GM12878 (cell line): ENCODE data around the gene TBX10. TPM values are rescaled to one million over a fixed set of nuclear protein-coding genes. Genes with fewer than 3 reads are reported as not detected.

Experiments used
- ATAC-seq: fragments of 200-7000 bp; cut with Tn5 transposase; 3 replicates; pipeline ENCODE4 v1.9.1; 2020; ENCODE audit warnings: mild to moderate bottlenecking, moderate library complexity
- BruUV-seq: library from RNA; stranded (reverse); fragments of 400-500 nt; replicated peaks from 2 replicates; lab custom pipeline; 2021; lab: Mats Ljungman, UMichigan
- CTCF ChIA-PET: fragments of 300-600 bp; sonication (Branson Sonifier 250); formaldehyde crosslinking; extraction: SDS; loops from one replicate; lab custom pipeline; 2021; ENCODE audit warnings: inconsistent platforms; lab: Yijun Ruan, JAX
- POLR2A ChIA-PET: fragments of 350-600 bp; formaldehyde crosslinking; extraction: SDS; loops from one replicate; lab custom pipeline; 2021; ENCODE audit warnings: inconsistent platforms; lab: Charles Lee
- RAD21 ChIA-PET: fragments of 300-600 bp; sonication (Branson Sonifier 250); formaldehyde crosslinking; loops from one replicate; lab custom pipeline; 2023; ENCODE audit warnings: antibody characterized with exemption; ENCODE audit not compliant: unreplicated experiment; lab: Charles Lee
- SMC1A ChIA-PET: fragments of 300-600 bp; sonication (Branson Sonifier 250); formaldehyde crosslinking; loops from one replicate; lab custom pipeline; 2023; ENCODE audit not compliant: unreplicated experiment, uncharacterized antibody; lab: Charles Lee
- DNase-seq: peaks from one replicate; pipeline ENCODE4 v3.0.0-alpha.2; 2011; ENCODE audit warnings: low read depth, low spot score
- FAIRE-seq: peaks from 3 replicates; lab custom pipeline; 2011; peaks lifted over from hg19 to GRCh38; lab: Jason Lieb, UNC
- H2AFZ ChIP-seq: 2 replicates; pipeline ENCODE4 v1.6.0; 2011; ENCODE audit warnings: low read depth, low read length, control low read depth; ENCODE audit not compliant: control insufficient read depth
- H3K27ac ChIP-seq: 2 replicates; pipeline ENCODE4 v1.5.1; 2011; ENCODE audit warnings: control low read depth; ENCODE audit not compliant: control insufficient read depth, insufficient read depth
- H3K27me3 ChIP-seq, 2 experiments: replicated peaks in 1 of 2; 2 replicates each; pipeline versions ENCODE4 v1.6.0 to v1.6.1; 2011; ENCODE audit warnings: low read length in 1 of 2; ENCODE audit not compliant: control insufficient read depth in 2 of 2, insufficient read depth in 2 of 2
- H3K36me3 ChIP-seq, 2 experiments: 2 replicates each; pipeline ENCODE4 v1.5.1; 2011; ENCODE audit warnings: low read length in 1 of 2; ENCODE audit not compliant: control insufficient read depth in 2 of 2, insufficient read depth in 2 of 2
- H3K4me1 ChIP-seq: 2 replicates; pipeline ENCODE4 v1.6.1; 2011; ENCODE audit warnings: mild to moderate bottlenecking, low read length, moderate library complexity, mixed read lengths; ENCODE audit not compliant: control insufficient read depth, insufficient read depth
- H3K4me2 ChIP-seq: 2 replicates; pipeline ENCODE4 v1.6.0; 2011; ENCODE audit warnings: control low read depth; ENCODE audit not compliant: control insufficient read depth, insufficient read depth
- H3K4me3 ChIP-seq: fragments of 200-600 bp; sonication (generic); 2 replicates; pipeline ENCODE4 v1.5.1; 2016
- H3K79me2 ChIP-seq: 2 replicates; pipeline ENCODE4 v1.6.0; 2011; ENCODE audit warnings: low read length; ENCODE audit not compliant: control insufficient read depth, insufficient read depth
- H3K9ac ChIP-seq: 2 replicates; pipeline ENCODE4 v1.8.0; 2011; ENCODE audit warnings: low read length, control low read depth, mixed read lengths; ENCODE audit not compliant: control insufficient read depth, insufficient read depth
- H3K9me3 ChIP-seq: replicated peaks from 3 replicates; pipeline ENCODE4 v1.5.1; 2011; ENCODE audit warnings: mild to moderate bottlenecking, low read length; ENCODE audit not compliant: control insufficient read depth, insufficient read depth
- H4K20me1 ChIP-seq: 2 replicates; pipeline ENCODE4 v1.6.0; 2011; ENCODE audit not compliant: control insufficient read depth, insufficient read depth
- CHD2 ChIP-seq: IDR thresholded peaks from 2 replicates; pipeline ENCODE4 v1.6.1; 2011; ENCODE audit warnings: low read depth, low read length, improper control_type of control experiment, borderline replicate concordance
- EED ChIP-seq: sonication (generic); IDR thresholded peaks from 2 replicates; pipeline ENCODE4 v1.6.1; 2016; ENCODE audit warnings: antibody characterized with exemption, low read depth
- GATAD2B ChIP-seq: fragments of 450-650 bp; conservative IDR thresholded peaks from 2 replicates; pipeline ENCODE4 v1.6.1; 2017; ENCODE audit warnings: low read depth, mild to moderate bottlenecking, moderate library complexity
- IRF3 ChIP-seq: fragments of 450-650 bp; IDR thresholded peaks from 2 replicates; pipeline ENCODE4 v1.6.1; 2014; ENCODE audit warnings: mild to moderate bottlenecking
- TCF7 ChIP-seq: IDR thresholded peaks from 2 replicates; pipeline ENCODE4 v1.6.1; 2014; ENCODE audit warnings: antibody characterized with exemption, borderline replicate concordance
- USF2 ChIP-seq: IDR thresholded peaks from 2 replicates; pipeline ENCODE4 v1.6.1; 2011; ENCODE audit warnings: low read depth, low read length, improper control_type of control experiment, borderline replicate concordance
- WRNIP1 ChIP-seq: IDR thresholded peaks from 2 replicates; pipeline ENCODE4 v1.6.1; 2011; ENCODE audit warnings: low read depth, low read length, improper control_type of control experiment, borderline replicate concordance
- YY1 ChIP-seq: IDR thresholded peaks from 2 replicates; pipeline ENCODE4 v1.6.1; 2011; ENCODE audit warnings: low read depth, mild to moderate bottlenecking, low read length
- WGBS: methylation state at CpG from one replicate; pipeline ENCODE4 v1.1.6; 2016; ENCODE audit warnings: low lambda C conversion rate; ENCODE audit not compliant: insufficient replicate concordance, insufficient coverage; ENCODE audit errors: missing lambda C conversion rate; 5-methylcytosine and 5-hydroxymethylcytosine counted together
- in situ Hi-C: fragments of 300-500 bp; cut with MboI; formaldehyde crosslinking; loops from 9 replicates; pipeline ENCODE4 v1.14.3; 2018; ENCODE audit warnings: mixed read lengths
- intact Hi-C: fragments of 100-400 bp; cut with micrococcal nuclease; formaldehyde crosslinking; loops from one replicate; pipeline ENCODE4 v1.14.2; 2022; ENCODE audit not compliant: unreplicated experiment
- polyA plus RNA-seq, 11 experiments: library from polyadenylated mRNA; depleted of rRNA in 4 of 11; unstranded in 6 of 11; stranded (reverse) in 5 of 11; fragments of >200 nt; fragmentation: Nextera tagmentation in 4 of 11; fragmentation: Illumina TruSeq in 1 of 11; extraction: Ambion mirVana in 4 of 11; extraction: Trizol in 1 of 11; gene quantifications; 1 replicate in 1 of 11; 2 replicates in 10 of 11; pipeline versions ENCODE4 v1.2.1 to v1.2.3, GENCODE V29; 2011 to 2016; ENCODE audit warnings: inconsistent platforms in 2 of 11, missing spikeins in 2 of 11, low read depth in 1 of 11
- total RNA-seq, 4 experiments: library from RNA; depleted of rRNA in 3 of 4; stranded (reverse); fragments of >200 nt in 3 of 4; fragmentation: Illumina TruSeq in 1 of 4; extraction: Trizol in 1 of 4; gene quantifications; 2 replicates each; pipeline versions ENCODE4 v1.2.1 to v1.2.3, GENCODE V29; 2013 to 2021

Gene TBX10
- total and polyA plus RNA-seq, 10 of the 15 experiments (the other 5 are each of a cell fraction or from before 2014, with no cell fraction given), result 0.10 to 0.44 (median 0.20) TPM; not detected in 4

DNA sequence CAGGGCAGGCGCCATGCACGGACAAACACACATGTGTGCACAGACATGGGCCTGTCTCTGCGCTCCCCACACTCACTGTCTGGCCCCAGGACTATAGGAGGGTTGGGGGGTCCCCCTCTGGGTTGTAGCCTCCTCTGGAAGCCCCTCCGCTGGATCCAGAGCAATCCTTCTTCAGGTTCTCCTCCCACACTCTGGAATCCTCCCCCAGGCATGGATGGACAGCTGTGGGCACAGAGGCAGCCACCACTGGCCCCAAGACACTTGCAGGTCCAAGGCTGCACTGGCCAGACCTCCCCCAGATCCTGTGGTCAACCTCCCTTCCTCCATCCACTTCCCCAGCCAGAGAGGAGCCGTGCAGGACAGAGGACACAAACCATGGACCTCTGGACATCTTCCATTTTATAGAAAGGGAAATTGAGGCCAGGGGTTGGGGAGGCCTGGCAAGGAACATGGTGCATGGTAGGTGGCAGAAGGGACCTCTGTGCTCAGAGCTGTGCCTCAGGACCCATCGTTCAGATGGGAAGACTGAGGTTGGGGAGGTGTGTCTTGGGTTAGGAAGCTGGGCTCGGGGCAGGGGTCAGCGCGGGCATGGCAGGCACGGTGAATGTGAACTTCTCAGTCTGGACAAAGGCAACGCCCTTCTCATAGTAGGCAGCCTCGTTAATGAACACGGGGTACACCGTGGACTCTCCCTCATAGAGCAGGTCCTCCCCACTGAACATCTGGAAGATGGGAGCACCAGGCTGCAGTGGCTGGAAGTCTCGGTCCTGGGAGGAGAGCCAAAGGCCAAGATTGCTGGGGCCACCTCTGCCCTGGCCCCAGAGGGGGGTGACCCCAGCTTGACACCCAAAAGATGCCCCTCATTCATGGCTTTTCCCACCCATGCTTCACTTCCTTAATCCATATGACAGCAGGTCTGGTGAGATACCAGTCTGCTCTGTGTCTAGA, 2.9 kb upstream of the TBX10 start:
- ATAC-seq, result no peak
- no peaks in the 10 kb centered on the region for H4K20me1 ChIP-seq
- H3K4me2 ChIP-seq, result no peak overlapping the region
- ChIA-PET SMC1A (interaction anchor here (0.9 to 1.0 kb wide), 2 partner anchors 14 to 15 kb away, joined by 3 to 4 read pairs; no protein-coding TSS in a partner anchor), POLR2A (interaction anchor here (0.5 kb wide), 1 partner anchor 12 kb away, joined by 6 read pairs; no protein-coding TSS in a partner anchor), CTCF (interaction anchor here (0.7 to 8.4 kb wide), 4 partner anchors 10 to 631 kb away, joined by 3 to 132 read pairs (median 3); no protein-coding TSS in a partner anchor), RAD21 (interaction anchor here (1.0 kb wide), 1 partner anchor 17 kb away, joined by 3 read pairs; no protein-coding TSS in a partner anchor)
- 85% methylated on average over 15 of the region's 15 CpGs for WGBS
- TF ChIP-seq USF2 (no peak), EED (no peak), YY1 (no peak), GATAD2B (no peak), WRNIP1 (no peak), CHD2 (no peak), IRF3 (no peak), TCF7 (no peak)
- H3K9ac ChIP-seq, result no peak overlapping the region
- H3K27me3 ChIP-seq, result no peaks in the 10 kb centered on the region; a peak in 1 of 4 replicates
- no peak for DNase-seq
- no peak overlapping the region for H3K27ac ChIP-seq
- no peaks in the 10 kb centered on the region for H3K79me2 ChIP-seq
- BruUV-seq, result no TSS peak
- peaks cover 3% of the 10 kb centered on the region; the same call in 2 of the 3 replicates for H3K9me3 ChIP-seq
- no peak for FAIRE-seq
- intact Hi-C loops, result no loop called here
- no peaks in the 10 kb centered on the region for H3K36me3 ChIP-seq
- no peak overlapping the region for H2AFZ ChIP-seq
- no peak overlapping the region for H3K4me3 ChIP-seq
- H3K4me1 ChIP-seq, result peaks cover 29% of the 10 kb centered on the region
- in situ Hi-C loops, result no loop called here
